Hepatocyte (in vitro differentiated cells): ENCODE data around the gene GPSM3.

ENCODE experiments used
- EZH2 ChIP-seq: fragments of 200-600 bp; sonication (generic); IDR thresholded peaks from 2 replicates; pipeline ENCODE4 v1.6.1; 2016; ENCODE audit warnings: antibody characterized with exemption, mild to moderate bottlenecking, borderline replicate concordance
- EZH2phosphoT487 ChIP-seq: fragments of 200-600 bp; sonication (generic); IDR thresholded peaks from one replicate; pipeline ENCODE4 v1.6.1; 2018; ENCODE audit warnings: antibody characterized with exemption, mild to moderate bottlenecking, low read depth, moderate library complexity; ENCODE audit not compliant: unreplicated experiment, severe bottlenecking
- TF ChIP-seq, protein P1 (sequence below): fragments of 200-600 bp; sonication (generic); IDR thresholded peaks from 2 replicates; pipeline ENCODE4 v1.5.1; 2016; ENCODE audit warnings: antibody characterized with exemption, mild to moderate bottlenecking; ENCODE audit not compliant: poor library complexity

- TF ChIP-seq, protein P1, sequence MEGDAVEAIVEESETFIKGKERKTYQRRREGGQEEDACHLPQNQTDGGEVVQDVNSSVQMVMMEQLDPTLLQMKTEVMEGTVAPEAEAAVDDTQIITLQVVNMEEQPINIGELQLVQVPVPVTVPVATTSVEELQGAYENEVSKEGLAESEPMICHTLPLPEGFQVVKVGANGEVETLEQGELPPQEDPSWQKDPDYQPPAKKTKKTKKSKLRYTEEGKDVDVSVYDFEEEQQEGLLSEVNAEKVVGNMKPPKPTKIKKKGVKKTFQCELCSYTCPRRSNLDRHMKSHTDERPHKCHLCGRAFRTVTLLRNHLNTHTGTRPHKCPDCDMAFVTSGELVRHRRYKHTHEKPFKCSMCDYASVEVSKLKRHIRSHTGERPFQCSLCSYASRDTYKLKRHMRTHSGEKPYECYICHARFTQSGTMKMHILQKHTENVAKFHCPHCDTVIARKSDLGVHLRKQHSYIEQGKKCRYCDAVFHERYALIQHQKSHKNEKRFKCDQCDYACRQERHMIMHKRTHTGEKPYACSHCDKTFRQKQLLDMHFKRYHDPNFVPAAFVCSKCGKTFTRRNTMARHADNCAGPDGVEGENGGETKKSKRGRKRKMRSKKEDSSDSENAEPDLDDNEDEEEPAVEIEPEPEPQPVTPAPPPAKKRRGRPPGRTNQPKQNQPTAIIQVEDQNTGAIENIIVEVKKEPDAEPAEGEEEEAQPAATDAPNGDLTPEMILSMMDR = no peak
- TF ChIP-seq EZH2phosphoT487 = no peak
- no peak for TF ChIP-seq EZH2
Observed at GRCh38 chr6:32158052-32158451, 34.4 kb downstream of the GPSM3 start.
